ENCODE results near the gene TREML1.

TREML1 gene

DNA sequence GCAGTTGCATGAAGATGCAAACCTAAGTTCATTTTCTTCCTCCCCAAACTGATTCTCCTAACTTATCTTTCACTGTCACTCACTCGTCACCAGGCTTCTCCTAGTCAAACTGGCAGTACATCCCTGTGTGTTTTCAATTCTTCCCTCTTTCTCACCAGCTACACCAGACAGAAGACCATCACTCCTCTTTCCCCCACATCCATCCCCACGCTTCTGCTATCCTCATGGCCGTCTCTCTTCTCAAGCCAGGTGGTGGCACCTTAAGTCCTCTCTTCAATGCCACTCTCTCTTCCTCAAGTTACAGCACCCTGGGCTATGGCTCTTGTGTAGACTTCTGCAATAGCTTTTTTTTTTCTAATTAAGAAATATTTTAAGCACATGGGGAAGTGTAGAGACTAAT lies 23.1 kb upstream of the TREML1 start:
- DNase-seq = no peak

DNA sequence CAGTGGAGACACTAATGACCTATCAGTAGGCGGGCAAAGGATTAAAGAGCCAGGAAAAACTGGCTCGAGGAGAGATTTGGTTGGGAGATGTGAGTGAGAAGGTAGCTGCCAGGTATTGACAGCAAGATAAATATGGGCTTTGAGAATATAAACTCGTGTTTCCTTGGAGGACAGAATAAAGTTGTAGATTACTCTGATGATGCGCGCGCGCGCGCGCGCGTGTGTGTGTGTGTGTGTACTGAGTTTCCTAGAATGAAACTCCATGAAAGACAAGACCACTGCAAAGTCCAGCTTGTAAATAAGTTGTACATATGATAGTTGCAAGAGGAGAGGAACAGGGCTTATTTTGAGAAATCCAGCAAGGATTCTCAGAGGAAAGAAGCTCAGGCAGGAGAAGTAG lies 22.0 kb upstream of the TREML1 start:
- no peak for DNase-seq

DNA sequence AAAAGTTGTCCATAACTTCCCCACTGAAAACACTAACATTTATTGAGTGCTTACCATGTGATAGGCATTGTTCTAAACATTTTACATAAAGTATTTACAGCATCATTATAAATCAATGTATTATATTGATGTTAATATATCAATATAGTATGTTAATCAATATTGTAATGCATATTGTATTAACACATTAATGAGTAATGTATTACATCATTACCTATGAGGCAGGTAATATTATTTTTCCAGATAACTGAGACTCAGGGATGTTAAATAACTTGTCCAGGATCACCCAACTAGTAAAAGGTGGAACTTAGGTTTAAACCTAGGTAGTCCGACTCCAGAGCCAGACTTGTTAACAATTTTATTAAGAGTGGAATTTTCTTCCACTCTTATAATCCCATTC lies 20.9 kb upstream of the TREML1 start:
- no peak for DNase-seq

DNA sequence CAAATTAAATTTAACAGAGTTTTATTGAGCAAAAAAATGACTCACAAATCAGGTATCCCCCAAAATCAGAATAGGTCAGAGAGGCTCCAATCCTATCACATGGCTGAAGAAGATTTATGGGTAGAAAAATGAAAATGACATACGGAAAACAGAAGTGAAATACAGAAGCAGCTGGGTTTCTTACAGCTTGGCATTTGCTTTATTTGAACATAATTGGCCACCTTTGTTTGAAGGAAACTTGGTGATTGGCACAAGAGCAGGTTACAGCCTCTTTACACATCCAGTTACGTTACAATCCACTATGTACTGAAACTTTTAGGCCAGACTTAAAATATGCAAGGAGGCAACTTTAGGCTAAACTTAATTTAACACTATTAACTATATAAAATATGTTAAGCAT lies 20.5 kb upstream of the TREML1 start:
- no peak for DNase-seq

DNA sequence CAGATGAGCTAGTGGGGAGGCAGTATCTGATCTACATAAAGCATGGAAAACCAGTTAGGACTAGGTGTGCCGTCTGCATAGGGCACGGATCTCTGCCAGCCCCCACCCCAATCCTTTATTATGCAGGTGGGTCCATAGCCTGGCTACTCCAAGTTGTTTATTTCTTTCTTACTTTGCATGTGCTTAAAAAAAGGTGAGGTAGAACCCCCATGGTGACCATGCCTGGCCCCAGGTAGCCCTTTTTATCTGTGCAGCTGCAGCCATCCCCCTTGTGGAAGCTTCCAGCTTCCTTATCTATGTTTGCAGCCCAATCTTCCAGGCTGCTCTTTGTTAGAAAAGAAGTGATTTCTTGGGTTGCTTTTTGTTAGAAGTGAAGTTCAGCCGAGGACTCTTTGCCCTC lies 17.8 kb upstream of the TREML1 start:
- DNase-seq = no peak

GRCh38 chr6:41170547-41171160 lies 16.5 kb upstream of the TREML1 start:
- no peak for DNase-seq

DNA sequence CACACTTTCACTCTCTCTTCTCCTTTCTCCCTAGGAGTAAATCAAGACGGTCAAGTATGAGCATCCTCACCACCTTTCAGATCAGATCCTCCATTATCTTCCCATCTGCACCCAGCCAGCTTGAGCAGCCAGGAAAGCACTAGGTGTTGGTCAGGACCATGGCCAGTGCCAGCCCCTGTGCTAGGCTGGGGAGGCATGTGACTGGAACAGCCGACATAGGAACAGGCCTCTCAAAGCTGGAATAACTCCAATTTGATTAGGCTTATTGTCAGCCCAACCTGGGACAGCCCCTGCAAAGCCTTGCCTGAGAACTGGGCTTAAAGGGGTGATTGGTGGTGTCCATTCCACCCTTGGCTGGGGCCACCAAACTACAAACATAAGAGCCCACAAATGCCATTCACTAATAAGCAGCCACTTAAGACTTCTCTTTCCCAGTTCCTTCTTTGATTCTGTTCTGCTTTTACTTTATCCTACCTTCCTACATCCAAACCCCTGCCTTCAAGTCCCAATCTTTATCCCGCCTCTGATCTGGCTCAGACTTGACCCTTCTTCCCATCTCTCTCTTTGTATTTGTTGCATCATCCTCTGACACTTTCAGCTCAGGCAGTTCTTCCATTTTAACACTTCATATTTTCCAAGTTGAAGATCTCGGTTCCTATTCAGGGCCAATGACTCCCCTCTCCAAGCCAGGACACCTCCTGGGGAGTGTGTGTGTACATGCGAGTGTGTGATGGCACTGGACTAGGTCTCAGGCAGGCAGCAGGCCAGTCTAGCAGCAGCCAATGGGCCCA lies 13.2 kb upstream of the TREML1 start:
- DNase-seq = no peak

- DNase-seq = no peak
Observed at GRCh38 chr6:41164551-41165120, 10.5 kb upstream of the TREML1 start.

DNA sequence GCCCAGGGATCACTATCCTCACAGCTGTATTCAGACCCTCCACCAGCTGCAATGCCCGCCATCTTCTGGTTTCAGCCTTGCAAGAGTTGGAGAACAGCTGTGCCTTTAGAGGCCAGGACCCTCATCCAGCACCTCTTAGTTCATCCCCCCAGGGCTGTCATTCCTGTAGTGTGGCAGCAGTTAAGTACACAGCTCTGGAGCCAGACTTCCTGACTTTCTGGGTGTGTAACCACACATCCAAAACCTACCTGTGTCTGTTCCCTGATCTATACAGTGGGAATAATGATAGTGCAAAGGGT lies 9.2 kb upstream of the TREML1 start:
- no peak for DNase-seq

DNA sequence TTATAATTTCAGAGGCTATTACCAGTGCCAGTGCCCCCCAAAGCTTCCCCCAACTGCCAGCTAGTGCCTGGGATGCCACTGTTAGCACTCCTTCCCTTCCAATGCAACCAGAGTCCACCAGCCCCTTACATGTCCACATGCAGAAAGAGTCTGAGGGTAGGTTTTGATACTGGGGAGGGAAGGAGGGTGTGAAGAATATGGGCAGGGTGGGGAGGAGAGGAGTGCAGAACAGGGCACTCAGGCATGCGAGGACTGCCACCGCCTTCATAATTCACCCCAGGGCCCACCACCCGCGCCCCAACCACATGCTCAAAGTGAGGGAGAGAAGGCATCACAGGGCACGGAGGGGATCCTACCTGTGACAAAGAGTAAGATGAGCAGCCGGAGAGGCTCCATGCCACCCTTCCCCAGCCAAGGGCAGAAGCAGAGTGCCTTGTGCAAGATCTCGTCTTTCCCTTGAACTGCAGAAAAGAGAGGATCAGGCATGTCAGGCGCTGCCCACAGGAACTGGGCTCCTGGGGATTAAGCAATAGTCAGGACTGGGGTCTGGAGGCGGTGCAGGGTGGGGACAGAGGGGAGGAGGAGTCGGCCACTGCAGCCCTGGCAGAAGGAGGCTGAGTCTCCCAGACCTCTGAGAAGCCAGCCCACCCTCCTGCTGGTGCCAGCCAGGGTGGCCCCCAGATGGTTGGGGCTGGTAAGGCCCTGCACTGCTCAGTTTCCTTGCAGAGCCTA lies 8.7 kb upstream of the TREML1 start, which contains the start of gene TREM2:
Gene TREM2, minus strand, starts transcription at position 430 of the 732 bp plus-strand sequence. Its CDS starts 34 bp downstream, at position 396.
- DNase-seq = no peak

- no peak for DNase-seq
Observed at GRCh38 chr6:41161851-41162552, 7.9 kb upstream of the TREML1 start.

GRCh38 chr6:41161380-41161779 lies 7.2 kb upstream of the TREML1 start:
- DNase-seq = no peak

GRCh38 chr6:41160933-41161332 lies 6.8 kb upstream of the TREML1 start:
- no peak for DNase-seq

GRCh38 chr6:41159415-41160082 lies 5.4 kb upstream of the TREML1 start:
- no peak for DNase-seq

GRCh38 chr6:41157323-41157722 lies 3.2 kb upstream of the TREML1 start:
- no peak for DNase-seq

GRCh38 chr6:41156771-41157170 lies 2.6 kb upstream of the TREML1 start:
- DNase-seq = no peak

GRCh38 chr6:41156001-41156400 lies 1.9 kb upstream of the TREML1 start:
- DNase-seq = no peak

GRCh38 chr6:41155132-41155805 lies 1.1 kb upstream of the TREML1 start:
- DNase-seq = no peak

GRCh38 chr6:41153451-41153850 lies 696 bp downstream of the TREML1 start:
- DNase-seq = no peak

DNA sequence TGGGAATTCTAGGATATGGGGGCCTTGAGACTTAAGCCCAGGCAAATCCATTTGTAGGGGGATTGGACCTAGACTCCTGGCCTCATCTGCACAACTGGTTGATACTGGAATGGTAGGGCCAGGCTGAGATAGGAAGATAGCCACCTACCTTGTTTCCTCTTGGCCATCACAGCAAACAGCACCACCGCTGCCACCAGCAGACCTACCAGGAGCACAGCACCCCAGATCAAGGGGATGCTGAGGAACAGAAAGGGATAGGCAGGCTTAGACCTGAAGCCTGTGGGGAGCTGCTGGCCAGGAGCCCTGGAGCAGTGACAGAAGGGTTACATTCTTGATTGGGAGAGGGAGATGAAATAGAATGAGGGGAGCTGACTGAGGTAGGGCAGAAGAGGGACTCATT lies 3.5 kb downstream of the TREML1 start:
- no peak for DNase-seq

GRCh38 chr6:41147917-41148316 lies 6.2 kb downstream of the TREML1 start:
- no peak for DNase-seq

DNA sequence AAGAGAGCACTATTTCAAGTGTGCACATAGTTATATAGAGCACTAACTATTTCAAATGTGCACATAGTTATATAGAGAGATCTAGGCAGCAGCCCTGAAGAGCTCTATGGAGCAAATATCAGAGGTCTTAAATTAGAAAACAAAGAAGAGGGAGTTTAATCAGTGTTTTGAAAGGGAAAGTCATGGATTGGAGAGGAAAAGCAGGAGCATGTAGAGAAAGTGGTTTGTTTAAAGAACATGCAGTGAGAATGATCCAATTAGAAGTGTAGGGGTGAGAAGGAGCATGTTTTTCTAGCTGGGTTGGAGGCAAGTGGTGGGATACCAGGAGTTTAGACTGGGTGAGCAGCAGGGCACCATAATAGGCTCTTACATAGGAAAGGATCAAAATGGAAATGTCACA lies 17.2 kb downstream of the TREML1 start:
- DNase-seq = no peak
